HG03175 (cell line): ENCODE results near the gene PRPF38B.

ENCODE experiments used
- ATAC-seq: cut with Tn5 transposase; IDR thresholded peaks from one replicate; pipeline ENCODE4 v1.9.1; 2021; ENCODE audit warnings: mild to moderate bottlenecking, moderate library complexity; ENCODE audit not compliant: unreplicated experiment

The PRPF38B gene

DNA sequence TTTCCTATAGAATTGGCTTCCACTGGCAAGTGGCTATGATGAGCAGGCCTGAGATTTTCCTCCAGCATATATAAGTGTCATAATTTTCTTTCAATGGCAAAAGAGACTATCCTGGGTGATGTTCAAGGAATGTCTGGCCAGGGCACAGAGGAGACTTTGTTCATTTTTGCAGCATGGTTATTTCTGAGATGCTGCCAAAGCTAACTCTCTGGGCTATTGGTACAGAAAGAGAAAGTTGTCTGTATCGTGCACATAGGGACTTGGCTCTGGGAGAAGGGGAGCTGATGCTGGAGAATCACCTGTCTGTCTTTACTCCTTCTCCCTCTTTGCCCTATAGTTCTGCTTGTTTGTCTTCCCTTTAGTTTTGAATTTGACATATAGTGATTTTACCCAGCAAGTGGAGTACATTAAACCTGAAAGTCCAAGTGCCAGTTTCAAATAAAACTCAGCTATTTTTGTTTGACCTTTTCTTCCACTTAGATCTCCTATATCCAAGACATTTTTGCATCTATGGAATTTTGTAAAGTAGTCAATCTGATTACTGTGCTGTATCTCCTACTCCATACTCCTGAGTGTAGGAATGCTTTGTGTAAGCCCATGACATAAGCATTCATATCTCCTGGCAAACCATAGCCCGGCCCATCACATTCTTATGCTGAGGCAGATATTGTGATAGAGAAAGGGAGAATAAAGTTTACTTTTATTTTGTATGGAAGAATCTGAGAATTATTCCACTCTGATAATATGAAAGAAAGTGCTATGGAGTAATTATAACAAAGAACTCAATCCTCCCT lies 24.5 kb downstream of the PRPF38B start:
- no peak for ATAC-seq

DNA sequence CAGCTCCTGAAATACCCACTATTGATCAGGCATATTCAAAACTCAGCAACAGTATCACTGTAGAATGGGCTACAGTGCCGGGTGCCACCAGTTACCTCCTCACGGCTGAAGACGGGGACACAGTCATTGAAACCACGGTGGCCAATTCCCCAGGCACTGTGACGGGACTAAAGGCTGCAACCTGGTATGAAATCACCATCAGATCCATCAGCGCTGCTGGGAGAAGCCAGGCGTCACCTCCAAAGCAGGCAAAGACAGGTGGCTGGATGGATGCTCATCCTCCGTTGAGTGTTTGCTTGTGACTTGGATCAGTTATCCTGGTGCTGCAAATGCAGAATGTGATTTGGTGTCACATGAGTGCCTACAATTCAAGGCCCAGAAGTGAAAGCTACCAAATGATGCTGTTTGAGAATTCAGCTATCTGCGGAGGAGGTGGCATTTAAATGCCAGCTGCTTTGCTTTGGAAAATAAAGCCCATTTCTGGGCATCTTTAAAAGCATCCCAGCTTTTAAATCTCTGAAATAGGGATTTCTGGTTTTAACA lies 25.7 kb downstream of the PRPF38B start:
- ATAC-seq: no peak

DNA sequence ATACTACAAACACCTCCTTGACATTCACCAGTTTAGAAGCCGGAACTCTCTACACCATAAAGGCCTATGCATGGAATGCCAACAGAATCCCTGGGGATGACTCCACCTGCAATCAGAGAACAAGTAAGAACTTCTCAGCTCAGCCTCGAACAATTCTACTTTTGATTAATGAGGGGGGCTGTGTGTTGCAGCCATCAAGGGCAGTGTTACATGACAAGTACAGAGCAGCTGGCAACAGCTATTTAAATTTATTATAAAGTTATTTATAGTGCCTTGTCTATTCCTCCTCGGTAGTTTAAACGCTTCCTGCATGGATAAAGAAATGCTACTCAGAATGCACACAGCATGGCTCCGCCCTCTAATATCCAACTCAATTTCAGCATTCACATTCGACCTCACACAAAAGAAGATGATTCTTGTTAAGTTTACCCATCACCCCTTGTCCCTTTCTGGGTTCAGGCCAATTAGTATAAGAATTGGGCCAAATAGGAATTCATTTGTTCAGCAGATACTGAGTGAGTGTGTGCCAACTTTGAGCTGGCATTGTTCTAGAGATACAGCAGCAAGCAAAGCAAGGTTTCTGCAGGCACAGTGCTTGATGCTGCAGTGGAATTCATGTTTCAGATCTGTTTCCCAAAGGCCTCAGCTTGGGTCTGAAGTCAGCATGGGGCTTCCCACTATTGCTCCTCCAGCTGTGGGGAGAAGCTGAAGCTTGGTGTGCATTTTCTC lies 27.0 kb downstream of the PRPF38B start:
- ATAC-seq: no peak

DNA sequence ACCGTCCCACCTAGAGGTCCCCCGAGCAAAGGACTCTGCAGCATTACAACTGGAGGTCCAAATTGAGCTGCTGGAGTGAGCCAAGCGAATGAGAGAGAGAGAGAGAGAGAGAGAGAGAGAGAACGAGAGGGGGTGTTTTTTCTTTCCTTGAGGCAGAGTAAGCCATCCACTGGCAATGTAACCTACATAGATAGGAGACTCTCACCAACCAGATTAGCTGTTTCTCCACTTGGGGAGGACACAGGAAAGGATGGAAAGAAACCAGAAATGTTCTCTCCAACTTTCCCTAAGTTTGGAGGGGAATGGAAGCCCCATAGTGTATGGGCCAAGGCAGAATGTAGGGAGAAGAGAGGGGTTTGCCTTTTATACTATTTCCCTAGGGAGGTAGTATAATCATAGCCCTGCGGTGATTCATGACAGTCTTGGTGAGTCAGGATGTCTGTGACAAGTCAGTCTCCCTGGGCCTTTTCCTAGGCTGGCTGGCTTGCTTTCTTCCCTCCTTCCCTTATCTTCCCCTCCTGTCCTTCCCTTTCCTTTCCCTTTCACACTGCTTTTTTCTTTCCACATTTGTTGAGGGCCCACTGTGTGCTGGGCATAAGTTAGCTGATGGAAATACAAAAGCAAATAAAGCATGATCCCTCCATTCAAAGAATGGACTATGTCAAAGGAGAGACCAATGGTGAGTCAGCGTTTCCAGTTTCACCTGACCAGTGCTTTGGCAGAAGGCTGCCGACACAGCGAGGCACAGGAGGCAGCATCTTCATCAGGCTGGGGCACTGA lies 27.7 kb downstream of the PRPF38B start:
- no peak for ATAC-seq

DNA sequence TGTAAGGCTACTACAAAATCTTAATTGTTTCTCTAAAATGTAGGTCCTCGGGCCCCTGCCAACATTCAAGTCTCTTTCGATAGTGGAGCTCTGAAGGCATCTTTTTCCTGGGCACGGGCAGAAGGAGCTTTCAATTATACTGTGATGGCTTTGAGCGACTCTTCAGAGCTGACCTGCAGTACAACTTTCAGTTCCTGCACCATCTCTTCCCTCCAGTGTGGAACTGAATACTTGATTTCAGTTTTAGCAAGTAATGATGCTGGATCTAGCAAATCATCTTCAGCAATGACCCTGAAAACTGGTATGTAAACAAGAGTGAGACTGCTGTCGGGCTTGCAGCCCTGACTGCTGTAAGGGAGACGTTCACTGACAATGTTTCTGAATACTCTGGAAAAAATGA lies 30.2 kb downstream of the PRPF38B start:
- ATAC-seq: no peak

DNA sequence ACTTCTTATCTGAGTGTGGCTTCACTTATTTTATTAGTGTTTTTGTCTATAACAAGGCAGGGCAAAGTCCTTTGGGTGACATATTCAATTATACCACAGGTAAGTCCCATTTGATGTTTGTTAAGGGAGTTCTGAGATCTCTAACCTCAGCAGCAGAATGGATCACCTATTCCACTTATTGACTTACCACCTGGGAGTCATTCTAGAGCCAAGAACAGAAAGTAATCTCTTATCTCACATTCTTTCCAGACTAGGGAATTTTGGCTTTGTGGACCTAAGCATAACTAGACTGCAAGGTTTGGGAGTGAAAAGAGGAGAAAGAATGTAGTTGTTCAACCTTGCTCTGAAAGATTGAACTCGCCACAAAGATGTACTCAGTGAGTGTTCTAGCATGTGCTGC lies 33.8 kb downstream of the PRPF38B start:
- ATAC-seq: no peak

DNA sequence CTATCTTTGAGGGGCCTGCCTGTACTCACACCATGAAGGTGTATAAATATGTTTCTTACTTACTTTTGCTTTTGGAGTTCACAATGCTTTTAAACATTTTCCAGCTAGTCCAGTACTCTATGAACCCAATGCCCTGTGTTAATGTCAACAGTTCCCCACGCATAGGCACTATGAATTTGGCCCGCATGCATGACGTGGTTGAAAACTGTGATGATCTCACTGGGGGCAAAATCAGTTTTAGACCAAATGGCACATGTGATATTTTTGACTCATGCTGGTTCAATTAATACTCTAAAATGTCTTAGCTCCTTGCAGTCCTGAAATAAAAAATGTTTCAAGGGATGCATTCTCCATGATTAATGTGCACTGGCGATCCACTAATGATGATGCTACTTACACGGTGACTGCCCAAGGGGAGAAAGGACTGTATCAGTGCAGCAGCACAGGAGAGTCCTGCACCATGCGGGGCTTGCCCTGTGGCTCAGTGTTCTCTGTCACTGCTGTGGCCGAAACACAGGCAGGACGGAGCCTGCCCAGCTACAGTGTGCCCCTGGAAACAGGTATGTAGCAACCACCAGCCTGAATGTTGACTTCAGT lies 36.3 kb downstream of the PRPF38B start:
- ATAC-seq: no peak

DNA sequence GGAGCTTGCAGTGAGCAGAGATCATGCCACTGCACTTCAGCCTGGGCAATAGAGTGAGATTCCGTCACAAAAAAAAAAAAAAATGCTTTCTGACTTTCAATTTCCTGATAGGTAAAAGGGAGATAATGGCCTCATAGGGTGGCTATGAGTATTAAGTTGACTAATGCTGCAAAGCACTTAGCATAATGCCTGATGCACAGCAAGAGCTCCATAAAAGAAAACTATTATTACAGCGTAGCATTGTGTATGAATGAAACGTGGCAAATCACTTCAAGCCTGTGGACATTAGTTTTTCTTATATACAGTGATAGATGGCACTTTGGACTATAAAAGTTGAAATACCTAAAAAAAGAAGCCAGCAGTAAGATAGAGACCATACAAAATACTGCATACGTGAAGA lies 37.4 kb downstream of the PRPF38B start:
- ATAC-seq: no peak

DNA sequence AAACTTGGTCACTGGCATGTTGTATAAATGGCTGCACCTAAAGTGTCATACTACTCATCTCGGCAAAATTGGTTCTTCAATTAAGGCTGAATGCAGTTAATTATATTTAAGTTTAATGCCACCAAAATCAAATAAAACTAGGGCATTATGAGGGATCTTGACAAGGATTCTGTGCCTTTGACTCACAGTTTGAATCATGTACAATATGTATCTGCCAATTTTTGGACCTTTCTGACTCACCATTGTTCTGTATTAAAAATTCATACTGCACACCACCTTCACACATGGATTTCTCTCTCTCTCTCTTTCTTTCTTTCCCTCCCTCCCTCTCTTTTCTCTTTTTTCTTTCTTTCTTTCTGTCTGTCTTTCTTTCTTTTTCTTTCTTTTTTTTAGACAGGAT lies 40.3 kb downstream of the PRPF38B start:
- ATAC-seq: no peak

DNA sequence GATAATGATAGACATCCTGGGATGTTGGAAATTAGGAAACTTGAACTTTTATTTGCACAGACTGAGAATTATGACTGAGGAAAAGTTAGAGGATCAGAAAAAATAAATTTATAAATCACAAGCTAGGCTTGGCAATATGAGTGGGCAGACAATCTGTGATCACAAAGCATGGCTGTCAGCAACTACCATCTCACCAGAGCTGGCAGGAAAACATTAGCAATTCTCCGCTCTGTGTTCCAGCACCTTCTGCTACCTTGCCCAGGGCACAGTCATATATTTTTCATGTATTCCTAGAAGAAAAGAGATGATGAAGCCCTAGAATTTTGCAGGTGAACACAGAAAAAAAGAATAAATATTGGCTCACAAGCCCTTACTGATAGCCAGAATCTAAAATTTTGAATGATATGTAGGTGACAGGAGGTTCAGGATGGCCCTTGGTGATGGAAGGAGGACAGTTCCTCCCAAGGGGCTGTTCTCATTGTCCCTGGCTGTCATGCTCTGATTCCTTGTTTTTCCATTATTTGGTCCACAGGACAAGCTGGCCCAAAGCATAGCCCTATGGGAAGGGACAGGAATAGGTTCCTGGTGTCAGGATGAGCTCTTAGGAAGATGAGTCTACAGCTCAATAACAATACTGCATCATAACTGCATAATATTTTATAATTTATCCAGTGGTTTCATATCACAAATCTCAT lies 42.2 kb downstream of the PRPF38B start:
- no peak for ATAC-seq

DNA sequence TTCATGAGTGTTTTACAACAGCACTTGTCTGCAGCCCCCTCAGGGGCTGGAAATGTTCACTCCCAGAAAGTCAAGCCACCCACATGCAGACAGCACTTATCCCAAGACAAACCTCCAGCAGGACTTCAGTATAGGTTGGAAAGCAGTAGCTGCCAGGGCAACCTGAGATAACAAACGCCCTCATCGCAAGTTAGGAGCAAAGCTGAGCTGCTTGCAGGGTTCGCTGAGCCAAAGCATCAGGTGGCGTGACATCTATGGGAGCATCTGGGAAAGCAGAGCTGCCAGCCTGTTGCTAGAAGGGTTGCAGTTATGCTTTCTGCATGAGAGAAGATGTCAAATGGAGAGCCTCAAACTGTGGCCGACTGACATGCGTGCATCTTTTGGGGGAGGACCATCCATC lies 50.1 kb downstream of the PRPF38B start:
- ATAC-seq: no peak

DNA sequence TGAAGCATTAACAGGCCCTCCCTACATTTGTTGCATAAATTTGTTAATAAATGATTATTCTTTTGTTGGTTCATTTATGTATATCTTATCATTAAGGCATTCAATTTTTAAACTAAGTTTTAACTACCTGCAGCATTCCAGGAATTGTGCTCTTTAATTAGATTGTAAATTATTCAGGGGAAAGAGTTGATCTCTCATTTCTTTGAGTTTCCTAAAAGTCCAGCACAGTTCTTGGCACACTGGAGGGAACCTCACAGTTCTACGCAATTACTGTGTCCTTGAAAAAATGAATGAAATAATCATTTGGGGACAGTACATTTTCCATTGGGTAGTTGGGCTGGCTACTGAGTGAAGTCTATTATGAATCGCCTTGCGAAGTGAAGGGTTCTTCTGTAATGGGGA lies 53.9 kb downstream of the PRPF38B start:
- ATAC-seq: no peak

DNA sequence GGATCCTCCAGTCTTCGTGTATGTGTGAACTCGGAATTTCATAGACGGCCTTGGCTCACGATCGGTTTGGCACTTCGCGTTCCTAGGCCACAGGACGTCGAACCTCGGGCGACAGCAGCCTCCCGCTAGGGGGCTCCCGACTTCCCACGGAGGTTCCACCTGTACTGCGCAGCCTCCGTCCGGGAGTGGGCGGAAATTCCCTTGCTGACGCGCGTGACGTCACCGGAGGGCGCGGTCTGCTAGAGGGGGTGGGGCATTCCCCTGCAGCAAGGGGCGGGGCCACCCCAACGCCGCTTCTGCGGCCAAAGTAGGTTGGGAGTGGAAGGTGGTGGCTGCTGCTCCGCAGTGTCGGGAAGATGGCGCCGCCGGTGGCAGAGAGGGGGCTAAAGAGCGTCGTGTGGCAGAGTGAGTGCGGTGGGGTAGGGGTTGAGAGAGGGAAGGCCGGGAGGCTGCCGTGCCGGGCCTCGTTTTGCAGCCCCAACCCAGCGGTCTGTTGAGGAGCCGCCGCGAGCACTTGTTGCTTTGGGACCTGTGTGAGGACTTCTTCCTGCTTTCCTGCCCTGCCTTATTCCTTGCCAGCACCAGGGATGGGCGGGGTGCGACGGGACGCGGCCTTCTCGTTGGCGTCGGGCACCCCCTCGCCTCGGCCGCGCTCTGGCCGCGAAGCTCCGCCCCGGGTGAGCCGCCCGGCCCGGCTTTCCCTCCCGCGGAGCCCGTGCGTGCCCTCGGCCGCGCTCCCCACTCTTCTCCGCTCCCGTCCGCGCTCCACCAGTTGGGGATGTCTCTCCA lies 54.5 kb downstream of the PRPF38B start, which contains the start of gene STXBP3:
TSS of gene STXBP3 (plus strand) at position 293 of the 789 bp plus-strand sequence. CDS start at position 357, 64 bp downstream.
- ATAC-seq: peak; percentile 92

DNA sequence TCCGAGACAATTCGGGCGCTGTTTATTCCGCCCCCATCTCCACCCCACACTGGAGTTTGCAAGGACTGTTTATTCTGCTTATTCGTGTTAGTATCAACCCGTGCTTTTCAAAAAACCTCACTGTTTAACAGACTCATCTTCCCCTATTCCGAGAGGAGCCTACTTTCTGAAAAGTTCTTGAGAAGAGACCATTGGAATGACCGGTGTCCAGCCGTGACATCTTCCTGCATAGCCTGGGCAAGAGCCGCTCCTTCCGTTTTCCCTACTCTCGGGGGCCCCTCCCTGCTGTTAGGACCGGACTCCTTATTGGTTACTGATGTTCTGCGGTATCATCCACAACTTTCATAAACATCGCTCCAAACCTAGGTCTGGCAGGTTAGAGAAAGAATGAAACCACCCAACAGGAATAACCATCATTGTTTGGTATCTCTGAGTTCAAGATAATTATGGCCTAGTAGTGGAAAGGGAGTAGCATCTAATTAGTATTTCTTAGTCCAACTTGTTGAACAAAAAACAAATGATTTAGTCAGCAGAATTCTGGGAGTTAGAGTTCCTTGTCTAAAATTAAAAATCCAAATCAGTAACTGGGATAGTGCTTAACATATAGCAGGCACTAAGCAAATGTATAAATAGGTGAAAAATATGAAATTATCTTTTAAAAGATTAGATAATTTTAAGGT lies 55.2 kb downstream of the PRPF38B start:
- peak; percentile 15 for ATAC-seq

DNA sequence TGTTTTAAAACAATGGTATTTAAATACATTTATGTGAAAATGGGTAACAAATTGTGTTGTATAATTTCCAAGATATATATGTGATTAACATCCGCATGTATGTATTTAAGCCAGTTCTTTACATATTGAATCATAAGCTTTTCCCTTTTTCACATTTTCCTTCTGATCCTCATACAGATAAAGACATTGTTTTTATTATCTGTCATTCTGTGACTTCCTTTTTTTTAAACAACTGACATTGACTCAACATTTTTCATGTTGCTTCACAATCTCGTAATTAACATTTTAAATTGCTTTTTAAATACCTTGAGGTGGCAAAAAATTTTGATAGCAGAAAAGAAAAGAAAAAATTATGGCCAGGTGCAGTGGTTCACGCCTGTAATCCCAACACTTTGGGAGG lies 55.8 kb downstream of the PRPF38B start:
- no peak for ATAC-seq

DNA sequence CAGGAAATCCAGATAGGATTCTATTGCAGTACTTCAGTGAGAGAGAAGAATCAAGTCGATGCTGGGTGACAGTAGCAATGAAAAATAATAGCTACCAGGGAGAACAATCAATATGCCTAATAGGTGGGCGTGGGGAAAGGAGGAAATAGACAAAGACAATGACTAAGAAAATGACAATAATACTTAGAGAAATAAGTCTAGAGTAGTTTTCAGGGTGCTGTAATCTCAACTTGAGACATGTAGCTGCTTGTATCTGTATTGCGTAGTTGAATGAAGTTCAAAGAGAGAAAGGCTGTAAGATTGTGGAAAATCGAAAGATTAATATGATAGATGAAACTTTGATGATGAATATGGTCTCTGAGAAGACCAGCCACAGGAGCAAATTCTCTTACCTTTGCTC lies 57.0 kb downstream of the PRPF38B start:
- ATAC-seq: no peak

DNA sequence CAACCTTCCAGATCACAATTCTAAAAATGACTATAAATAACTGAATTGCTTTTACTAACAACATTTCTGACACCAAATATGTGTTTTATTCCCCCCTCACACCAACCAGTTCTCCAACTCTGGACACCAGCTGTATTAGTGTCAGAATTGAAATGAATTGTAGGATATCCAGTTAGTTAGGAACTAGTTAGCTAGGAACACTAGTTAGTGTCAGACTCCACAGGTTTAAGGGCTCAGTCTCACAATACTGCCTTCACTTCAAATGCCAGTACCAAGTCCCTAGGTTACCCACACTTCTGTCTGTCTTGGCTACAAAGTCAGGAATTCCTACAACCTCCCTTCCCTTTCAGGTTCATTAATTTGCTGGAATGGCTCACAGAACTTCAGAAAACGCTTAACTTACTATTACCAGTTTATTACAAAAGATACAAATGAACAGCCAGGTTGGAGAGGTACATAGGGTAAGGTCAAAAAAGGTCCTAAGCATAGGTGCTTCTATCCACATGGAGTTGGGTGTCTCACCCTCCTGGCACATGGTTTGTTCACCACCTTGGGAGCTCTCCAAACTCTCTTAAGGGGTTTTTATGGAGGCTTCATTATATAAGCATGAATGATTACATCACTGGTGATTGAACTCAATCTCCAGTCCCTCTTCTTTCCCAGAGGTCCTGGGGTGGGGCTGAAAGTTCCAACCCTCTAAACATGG lies 58.5 kb downstream of the PRPF38B start:
- no peak for ATAC-seq
